H9 (cell line): Measurements from ENCODE around the gene PARP8. TPM values are rescaled to one million over a fixed set of nuclear protein-coding genes. Genes with fewer than 3 reads are reported as not detected.

Experiments used
- DNase-seq: peaks from one replicate; pipeline ENCODE4 v3.0.0-alpha.2; 2017
- H2AFZ ChIP-seq: one replicate; pipeline ENCODE4 v1.6.1; 2013; ENCODE audit warnings: mild to moderate bottlenecking, low read length, control low read depth, moderate library complexity
- H2AK5ac ChIP-seq: 2 replicates; pipeline ENCODE4 v1.6.1; 2013; ENCODE audit warnings: low read length, control low read depth, mixed read lengths; ENCODE audit not compliant: insufficient read length
- H2BK120ac ChIP-seq: one replicate; pipeline ENCODE4 v1.6.1; 2013; ENCODE audit warnings: low read depth, mild to moderate bottlenecking, low read length, control low read depth, inconsistent platforms; ENCODE audit not compliant: poor library complexity, severe bottlenecking
- H2BK12ac ChIP-seq: 2 replicates; pipeline ENCODE4 v1.6.1; 2013; ENCODE audit warnings: low read length, control low read depth, mixed read lengths, low read depth; ENCODE audit not compliant: insufficient read length
- H2BK15ac ChIP-seq: 2 replicates; pipeline ENCODE4 v1.6.1; 2013; ENCODE audit warnings: low read depth, low read length, control low read depth
- H2BK20ac ChIP-seq: one replicate; pipeline ENCODE4 v1.6.1; 2013; ENCODE audit warnings: low read depth, mild to moderate bottlenecking, low read length, control low read depth, inconsistent platforms; ENCODE audit not compliant: poor library complexity, severe bottlenecking
- H2BK5ac ChIP-seq: 2 replicates; pipeline ENCODE4 v1.6.1; 2013; ENCODE audit warnings: low read length, control low read depth, mixed read lengths; ENCODE audit not compliant: insufficient read length
- H3K14ac ChIP-seq: 2 replicates; pipeline ENCODE4 v1.6.1; 2013; ENCODE audit warnings: low read length, control low read depth; ENCODE audit not compliant: insufficient read depth
- H3K18ac ChIP-seq: 2 replicates; pipeline ENCODE4 v1.6.1; 2013; ENCODE audit warnings: low read depth, mild to moderate bottlenecking, mixed read lengths, low read length, control low read depth; ENCODE audit not compliant: insufficient read length
- H3K23ac ChIP-seq: 2 replicates; pipeline ENCODE4 v1.6.1; 2013; ENCODE audit warnings: low read length, control low read depth, mixed read lengths, low read depth; ENCODE audit not compliant: insufficient read length
- H3K23me2 ChIP-seq: 2 replicates; pipeline ENCODE4 v1.6.1; 2013; ENCODE audit warnings: low read depth, mild to moderate bottlenecking, mixed read lengths, low read length, control low read depth; ENCODE audit not compliant: insufficient read length, poor library complexity, severe bottlenecking
- H3K27ac ChIP-seq: 2 replicates; pipeline ENCODE4 v1.5.1; 2013; ENCODE audit warnings: low read length, control low read depth, mixed read lengths, low read depth; ENCODE audit not compliant: insufficient read length
- H3K27me3 ChIP-seq: 2 replicates; pipeline ENCODE4 v1.6.1; 2013; ENCODE audit warnings: low read length, control low read depth, inconsistent platforms; ENCODE audit not compliant: insufficient read depth
- H3K4ac ChIP-seq: 2 replicates; pipeline ENCODE4 v1.6.1; 2013; ENCODE audit warnings: low read depth, mild to moderate bottlenecking, control low read depth, inconsistent platforms, low read length, moderate library complexity
- H3K4me1 ChIP-seq: 2 replicates; pipeline ENCODE4 v1.6.1; 2013; ENCODE audit warnings: low read length, control low read depth, inconsistent platforms; ENCODE audit not compliant: insufficient read depth
- H3K4me2 ChIP-seq: 2 replicates; pipeline ENCODE4 v1.6.1; 2013; ENCODE audit warnings: low read length, control low read depth, mixed read lengths; ENCODE audit not compliant: insufficient read length, insufficient read depth
- H3K56ac ChIP-seq: 2 replicates; pipeline ENCODE4 v1.6.1; 2013; ENCODE audit warnings: low read depth, mild to moderate bottlenecking, mixed read lengths, low read length, control low read depth; ENCODE audit not compliant: insufficient read length
- H3K79me1 ChIP-seq: 2 replicates; pipeline ENCODE4 v1.6.1; 2013; ENCODE audit warnings: low read depth, mild to moderate bottlenecking, moderate library complexity, low read length, control low read depth, inconsistent platforms; ENCODE audit not compliant: insufficient read depth, poor library complexity, severe bottlenecking
- H3K79me2 ChIP-seq: 2 replicates; pipeline ENCODE4 v1.6.1; 2013; ENCODE audit warnings: low read length, control low read depth, inconsistent platforms; ENCODE audit not compliant: insufficient read depth
- H3K9ac ChIP-seq: 2 replicates; pipeline ENCODE4 v1.6.1; 2013; ENCODE audit warnings: low read length, control low read depth, mixed read lengths; ENCODE audit not compliant: insufficient read length; ENCODE audit errors: extremely low read depth
- H3K9me3 ChIP-seq: one replicate; pipeline ENCODE4 v1.6.1; 2013; ENCODE audit warnings: low read depth, low read length, inconsistent platforms; ENCODE audit not compliant: control insufficient read depth
- H3T11ph ChIP-seq: one replicate; pipeline ENCODE4 v1.6.1; 2013; ENCODE audit warnings: mild to moderate bottlenecking, low read length, control low read depth, inconsistent platforms
- H4K20me1 ChIP-seq: one replicate; pipeline ENCODE4 v1.6.1; 2013; ENCODE audit not compliant: control insufficient read depth, insufficient read length, insufficient read depth
- H4K5ac ChIP-seq: 2 replicates; pipeline ENCODE4 v1.6.1; 2013; ENCODE audit warnings: low read depth, mild to moderate bottlenecking, mixed read lengths, low read length, control low read depth; ENCODE audit not compliant: insufficient read length
- H4K8ac ChIP-seq: replicated peaks from 2 replicates; pipeline ENCODE4 v1.6.1; 2013; ENCODE audit warnings: low read length, control low read depth, mixed read lengths, low read depth; ENCODE audit not compliant: insufficient read length
- H4K91ac ChIP-seq: 2 replicates; pipeline ENCODE4 v1.6.1; 2013; ENCODE audit warnings: low read depth, mild to moderate bottlenecking, moderate library complexity, mixed read lengths, low read length, control low read depth; ENCODE audit not compliant: insufficient read length
- H3K27ac Mint-ChIP-seq, 3 experiments: 2 replicates in 2 of 3; 3 replicates in 1 of 3; pipeline ENCODE4 v1.8.0; 2020 to 2021; ENCODE audit warnings: mixed read lengths in 3 of 3, mild to moderate bottlenecking in 1 of 3, moderate library complexity in 1 of 3
- H3K27me3 Mint-ChIP-seq: 2 replicates; pipeline ENCODE4 v1.8.0; 2021; ENCODE audit warnings: low read depth, mild to moderate bottlenecking, moderate library complexity, mixed read lengths
- H3K36me3 Mint-ChIP-seq, 3 experiments: 2 replicates in 2 of 3; 3 replicates in 1 of 3; pipeline ENCODE4 v1.8.0; 2020 to 2021; ENCODE audit warnings: low read depth in 3 of 3, mixed read lengths in 3 of 3; ENCODE audit not compliant: insufficient read depth in 1 of 3
- H3K4me1 Mint-ChIP-seq, 2 experiments: 2 replicates each; pipeline ENCODE4 v1.8.0; 2020; ENCODE audit warnings: mixed read lengths in 2 of 2
- H3K4me3 Mint-ChIP-seq, 2 experiments: 2 replicates in 1 of 2; 3 replicates in 1 of 2; pipeline ENCODE4 v1.8.0; 2020 to 2021; ENCODE audit warnings: mild to moderate bottlenecking in 2 of 2, mixed read lengths in 2 of 2, moderate library complexity in 1 of 2
- H3K9me3 Mint-ChIP-seq, 2 experiments: 2 replicates in 1 of 2; 3 replicates in 1 of 2; pipeline ENCODE4 v1.8.0; 2020; ENCODE audit warnings: mild to moderate bottlenecking in 2 of 2, mixed read lengths in 2 of 2, moderate library complexity in 1 of 2
- WGBS: extraction: QIAGEN DNeasy Blood & Tissue Kit; methylation state at CpG from one replicate; pipeline ENCODE4 v1.1.7; 2013; ENCODE audit warnings: missing lambda C conversion rate, low lambda C conversion rate, mixed read lengths; ENCODE audit not compliant: insufficient read length; ENCODE audit errors: extremely low coverage; 5-methylcytosine and 5-hydroxymethylcytosine counted together
- total RNA-seq: library from RNA; stranded (reverse); gene quantifications from 2 replicates; pipeline ENCODE4 v1.2.1, GENCODE V29; 2021
- TF ChIP-seq, protein P1 (sequence below): fragments of 200-600 bp; sonication (generic); conservative IDR thresholded peaks from 3 replicates; pipeline ENCODE4 v1.8.0; 2021; ENCODE audit warnings: antibody characterized with exemption, mild to moderate bottlenecking

PARP8 gene
- total RNA-seq, 1 experiment from 2014 or later, result 34.0 TPM

DNA sequence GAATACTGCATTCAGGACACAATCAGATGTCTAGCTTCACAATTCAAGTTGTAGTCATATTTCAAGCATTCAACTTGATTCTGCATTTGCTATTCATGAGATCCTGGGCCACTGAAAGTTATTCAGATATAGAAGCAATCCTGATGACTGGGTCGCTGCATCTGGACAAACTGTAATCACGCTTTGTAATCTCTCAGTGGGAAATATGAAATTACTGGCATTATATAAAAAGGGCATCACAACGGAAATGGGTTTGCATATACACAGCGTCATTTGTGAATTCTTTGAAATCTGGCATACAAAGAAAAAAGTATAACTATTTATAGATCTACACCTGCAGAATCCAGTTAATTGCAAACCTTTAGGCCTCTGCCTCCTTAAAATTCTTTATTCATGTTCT lies 102.2 kb downstream of the PARP8 start:
- H2BK5ac ChIP-seq, result no peak overlapping the region
- H3K27me3 ChIP-seq, result no peaks in the 10 kb centered on the region
- no peak overlapping the region for H3T11ph ChIP-seq
- no peak overlapping the region for H2BK120ac ChIP-seq
- H3K79me2 ChIP-seq, result no peaks in the 10 kb centered on the region
- no peak for DNase-seq
- H3K23me2 ChIP-seq, result no peaks in the 10 kb centered on the region
- H4K5ac ChIP-seq, result no peak overlapping the region
- H3K4me2 ChIP-seq, result no peak overlapping the region
- WGBS, result no CpG with 5 or more reads among the region's 4 CpGs
- no peak overlapping the region for H4K8ac ChIP-seq
- H3K27ac Mint-ChIP-seq, result no peak overlapping the region
- no peak overlapping the region for H2BK15ac ChIP-seq
- no peaks in the 10 kb centered on the region; the same call in 1 of the 2 replicates for H3K4me1 ChIP-seq
- H3K56ac ChIP-seq, result no peak overlapping the region
- H3K79me1 ChIP-seq, result no peaks in the 10 kb centered on the region
- TF ChIP-seq, protein P1, sequence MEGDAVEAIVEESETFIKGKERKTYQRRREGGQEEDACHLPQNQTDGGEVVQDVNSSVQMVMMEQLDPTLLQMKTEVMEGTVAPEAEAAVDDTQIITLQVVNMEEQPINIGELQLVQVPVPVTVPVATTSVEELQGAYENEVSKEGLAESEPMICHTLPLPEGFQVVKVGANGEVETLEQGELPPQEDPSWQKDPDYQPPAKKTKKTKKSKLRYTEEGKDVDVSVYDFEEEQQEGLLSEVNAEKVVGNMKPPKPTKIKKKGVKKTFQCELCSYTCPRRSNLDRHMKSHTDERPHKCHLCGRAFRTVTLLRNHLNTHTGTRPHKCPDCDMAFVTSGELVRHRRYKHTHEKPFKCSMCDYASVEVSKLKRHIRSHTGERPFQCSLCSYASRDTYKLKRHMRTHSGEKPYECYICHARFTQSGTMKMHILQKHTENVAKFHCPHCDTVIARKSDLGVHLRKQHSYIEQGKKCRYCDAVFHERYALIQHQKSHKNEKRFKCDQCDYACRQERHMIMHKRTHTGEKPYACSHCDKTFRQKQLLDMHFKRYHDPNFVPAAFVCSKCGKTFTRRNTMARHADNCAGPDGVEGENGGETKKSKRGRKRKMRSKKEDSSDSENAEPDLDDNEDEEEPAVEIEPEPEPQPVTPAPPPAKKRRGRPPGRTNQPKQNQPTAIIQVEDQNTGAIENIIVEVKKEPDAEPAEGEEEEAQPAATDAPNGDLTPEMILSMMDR, result no peak
- no peaks in the 10 kb centered on the region for H4K20me1 ChIP-seq
- no peak overlapping the region for H3K14ac ChIP-seq
- H2BK20ac ChIP-seq, result no peak overlapping the region
- H3K9ac ChIP-seq, result no peak overlapping the region
- no peaks in the 10 kb centered on the region for H3K27me3 Mint-ChIP-seq
- no peak overlapping the region for H2AK5ac ChIP-seq
- H3K9me3 Mint-ChIP-seq, result peaks cover 9 to 15% of the 10 kb centered on the region in 2 experiments
- H2AFZ ChIP-seq, result no peak overlapping the region
- peaks cover 5% of the 10 kb centered on the region in 2 experiments; a peak in 3 of 4 replicates for H3K4me1 Mint-ChIP-seq
- H3K36me3 Mint-ChIP-seq, result peaks cover 24 to 28% (median 27%) of the 10 kb centered on the region in 3 experiments
- H3K27ac ChIP-seq, result no peak overlapping the region
- H3K23ac ChIP-seq, result no peak overlapping the region
- H4K91ac ChIP-seq, result no peak overlapping the region
- no peaks in the 10 kb centered on the region for H3K9me3 ChIP-seq
- no peak overlapping the region for H3K4ac ChIP-seq
- no peak overlapping the region for H3K4me3 Mint-ChIP-seq
- H3K18ac ChIP-seq, result no peak overlapping the region
- no peak overlapping the region for H2BK12ac ChIP-seq
